Measurements from ENCODE around the gene EBLN2.

EBLN2 gene

GRCh38 chr3:73108750-73109149, 47.3 kb downstream of the EBLN2 start:
- no peak for DNase-seq

DNA sequence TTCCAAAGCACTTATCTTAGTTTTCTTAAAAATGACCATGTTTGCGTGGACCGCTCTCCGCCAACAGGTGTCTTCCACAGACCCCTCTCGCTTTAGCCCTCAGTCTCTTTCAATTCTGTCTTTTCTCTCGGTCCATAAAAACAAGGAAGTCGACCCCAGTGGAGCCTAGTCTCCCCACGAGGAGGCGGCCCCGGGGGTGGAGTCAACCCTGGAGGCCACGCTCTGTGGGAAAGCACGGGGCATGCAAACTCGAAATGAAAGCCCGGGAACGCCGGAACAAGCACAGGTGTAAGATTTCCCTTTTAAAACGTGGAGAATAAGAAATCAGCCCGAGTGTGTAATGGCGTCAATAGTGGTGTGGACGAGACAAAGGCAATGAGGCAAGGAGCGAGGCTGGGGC, 49.1 kb downstream of the EBLN2 start:
- DNase-seq = no peak

Measured in fibroblast of skin of scalp (primary cell).